ACHN (cell line): ENCODE measurements around the gene INPP5A.

Source experiments
- DNase-seq: peaks from one replicate; pipeline ENCODE4 v3.0.0-alpha.2; 2015
- in situ Hi-C: cut with HindIII; loops from 2 replicates; pipeline ENCODE4 v1.10.0; 2017; ENCODE audit warnings: low sequenced_read_pairs, low pct_ligation_motif_present, low pct_unique_long_range_greater_than_20kb

Gene INPP5A

DNA sequence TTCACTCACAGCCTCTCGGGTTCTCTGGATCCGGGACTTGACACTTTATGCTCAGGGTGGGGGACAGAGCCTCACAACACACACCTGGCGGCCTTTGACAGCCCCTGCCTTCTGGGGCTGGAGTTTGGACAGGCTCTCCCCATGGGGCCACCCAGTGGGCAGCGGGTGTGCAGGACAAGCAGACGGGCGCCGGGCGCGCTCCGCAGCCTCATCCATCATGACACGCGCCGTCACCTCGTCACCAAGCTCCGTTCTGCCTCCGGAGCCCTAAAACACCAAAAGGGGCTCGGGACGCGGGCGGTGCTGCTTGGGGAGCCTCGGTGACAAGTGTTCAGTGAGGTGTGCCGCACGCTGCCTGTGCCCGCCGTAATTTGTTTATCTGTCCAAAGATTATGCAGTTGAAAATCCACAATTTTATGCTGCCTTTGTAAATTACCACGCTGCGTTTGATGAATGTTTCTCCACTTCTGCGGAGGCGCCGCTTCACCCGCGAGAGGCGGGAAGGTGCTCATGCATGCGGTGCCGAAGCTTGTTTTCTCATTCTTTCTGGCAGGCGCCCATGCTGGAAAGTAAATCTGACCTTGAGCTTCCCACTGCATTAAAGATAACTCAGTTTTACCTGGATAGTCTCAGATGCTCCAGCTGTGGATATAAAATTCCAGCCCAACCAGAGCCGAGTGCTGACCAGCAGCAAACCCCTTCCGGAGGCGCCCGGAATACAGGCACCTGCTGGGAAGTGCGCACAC lies 242.1 kb downstream of the INPP5A start:
- no peak for DNase-seq
- in situ Hi-C loops = no loop called here

DNA sequence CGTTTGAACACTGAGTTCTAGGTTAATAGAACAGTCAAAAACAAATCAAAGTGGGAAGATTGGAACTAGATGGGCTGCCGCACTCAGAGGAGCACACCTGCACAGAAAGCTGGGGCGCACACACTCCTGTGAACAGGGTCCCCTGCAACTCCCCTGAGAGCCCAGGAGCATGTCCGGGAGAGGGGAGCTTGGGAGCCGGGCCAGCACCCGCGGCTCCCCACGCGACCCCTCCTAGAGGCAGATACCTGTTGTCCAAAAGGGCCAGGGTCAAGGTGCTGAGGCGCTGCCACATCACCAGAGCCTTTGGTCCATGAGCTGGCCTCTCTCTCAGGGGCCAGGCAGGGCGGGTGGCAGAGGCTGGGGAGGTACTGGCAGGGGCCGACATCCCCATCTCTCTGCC lies 242.8 kb downstream of the INPP5A start:
- in situ Hi-C loops = no loop called here
- DNase-seq = no peak

DNA sequence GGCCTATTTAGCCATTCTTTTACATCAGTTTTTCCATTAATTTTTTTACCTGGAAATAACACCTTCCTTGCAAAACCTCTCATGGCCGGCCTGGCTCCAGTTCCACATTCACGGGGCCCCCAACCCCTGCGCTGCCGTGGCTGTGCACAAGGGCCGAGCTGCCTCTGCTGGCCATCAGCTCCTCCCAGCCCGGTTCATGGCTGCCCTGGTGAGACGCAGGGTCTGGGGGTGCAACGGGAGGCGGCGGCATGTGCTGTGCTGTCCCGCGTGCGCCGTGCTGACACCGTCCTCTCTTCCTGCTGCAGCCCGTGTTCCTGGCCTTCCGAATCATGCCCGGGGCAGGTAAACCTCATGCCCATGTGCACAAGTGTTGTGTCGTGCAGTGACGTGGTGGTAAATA lies 244.0 kb downstream of the INPP5A start:
- in situ Hi-C loops = no loop called here
- DNase-seq = no peak

DNA sequence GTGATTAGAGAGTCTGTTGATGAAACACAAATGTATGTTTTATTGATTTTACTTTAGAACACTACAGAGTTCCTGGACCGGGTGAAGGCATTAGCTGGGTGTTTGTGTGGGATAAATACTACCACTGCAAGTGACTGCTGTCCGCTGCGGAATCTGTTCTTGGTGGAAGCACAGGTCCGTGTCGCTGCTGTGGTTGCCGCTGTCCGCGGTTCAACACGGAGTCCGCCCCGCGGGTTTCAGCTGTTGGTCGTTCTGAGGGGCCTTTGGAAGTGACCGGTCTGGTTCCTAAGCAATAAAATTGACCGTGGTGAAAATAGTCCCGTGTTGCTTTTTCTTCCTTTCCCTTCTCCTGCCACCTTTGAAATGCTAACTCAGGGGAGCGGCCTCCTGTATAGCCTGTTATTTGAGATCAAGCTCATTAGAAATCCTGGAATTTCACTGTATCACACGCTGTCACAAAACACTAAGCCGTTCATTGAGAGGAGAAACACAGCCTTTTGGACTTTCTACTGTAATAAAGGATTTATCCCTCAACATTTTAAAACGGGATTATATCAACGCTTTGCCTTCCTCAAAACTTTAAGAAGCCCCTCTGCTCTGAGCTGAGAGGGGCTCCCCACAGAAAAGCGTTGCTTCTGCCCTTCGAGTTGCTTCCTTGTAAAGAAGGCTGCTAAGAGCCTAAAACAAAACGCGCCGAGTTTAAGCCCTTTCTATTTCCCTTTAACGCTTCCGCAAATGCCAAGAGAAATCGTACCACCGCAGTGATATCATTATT lies 245.8 kb downstream of the INPP5A start:
- no peak for DNase-seq
- in situ Hi-C loops = no loop called here

DNA sequence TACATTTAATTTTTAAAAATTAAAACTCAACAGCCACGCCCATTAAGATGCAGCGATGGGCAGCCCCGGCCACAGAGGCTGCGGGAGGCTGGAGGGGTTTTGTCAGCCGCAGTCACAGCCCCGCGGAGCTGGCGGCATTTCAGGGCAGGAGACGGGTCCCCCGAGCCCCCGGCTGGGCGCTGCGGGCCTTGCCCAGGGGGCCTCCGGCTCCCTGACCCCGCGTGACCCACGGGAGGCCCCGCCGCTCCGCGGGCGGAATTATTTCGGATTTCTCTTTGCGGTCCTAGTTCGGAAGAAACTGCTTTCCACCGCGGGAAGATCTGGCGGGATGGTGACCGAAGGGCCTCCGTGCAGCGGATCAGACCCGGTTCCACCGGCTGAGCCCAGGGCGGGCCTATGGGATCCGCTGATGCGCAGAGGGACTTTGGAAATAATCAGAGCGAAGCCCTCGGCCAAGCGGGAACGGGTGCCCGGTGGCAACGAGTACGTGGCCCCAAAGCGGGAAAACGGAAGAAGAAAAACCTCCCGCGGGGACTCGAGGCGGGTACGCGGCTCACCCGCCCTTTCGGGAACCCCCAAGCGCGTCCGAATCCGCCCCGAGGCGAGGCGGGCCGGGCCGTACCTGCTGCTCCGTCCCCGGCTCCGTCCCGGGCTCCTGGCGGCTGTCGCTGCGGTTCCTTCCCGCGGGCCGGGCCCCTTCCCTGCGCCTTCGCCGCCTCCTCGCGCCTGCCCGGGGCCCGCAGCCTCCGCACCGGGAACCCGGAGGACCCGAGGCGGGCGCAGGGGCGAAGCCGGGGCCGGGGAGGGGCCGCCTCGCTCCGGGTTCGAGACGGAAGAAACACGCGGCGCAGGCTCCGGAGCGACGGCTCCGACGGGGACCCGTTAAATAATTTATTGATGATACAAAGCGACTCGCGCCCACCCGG lies 246.6 kb downstream of the INPP5A start:
- DNase-seq = no peak
- in situ Hi-C loops = no loop called here

DNA sequence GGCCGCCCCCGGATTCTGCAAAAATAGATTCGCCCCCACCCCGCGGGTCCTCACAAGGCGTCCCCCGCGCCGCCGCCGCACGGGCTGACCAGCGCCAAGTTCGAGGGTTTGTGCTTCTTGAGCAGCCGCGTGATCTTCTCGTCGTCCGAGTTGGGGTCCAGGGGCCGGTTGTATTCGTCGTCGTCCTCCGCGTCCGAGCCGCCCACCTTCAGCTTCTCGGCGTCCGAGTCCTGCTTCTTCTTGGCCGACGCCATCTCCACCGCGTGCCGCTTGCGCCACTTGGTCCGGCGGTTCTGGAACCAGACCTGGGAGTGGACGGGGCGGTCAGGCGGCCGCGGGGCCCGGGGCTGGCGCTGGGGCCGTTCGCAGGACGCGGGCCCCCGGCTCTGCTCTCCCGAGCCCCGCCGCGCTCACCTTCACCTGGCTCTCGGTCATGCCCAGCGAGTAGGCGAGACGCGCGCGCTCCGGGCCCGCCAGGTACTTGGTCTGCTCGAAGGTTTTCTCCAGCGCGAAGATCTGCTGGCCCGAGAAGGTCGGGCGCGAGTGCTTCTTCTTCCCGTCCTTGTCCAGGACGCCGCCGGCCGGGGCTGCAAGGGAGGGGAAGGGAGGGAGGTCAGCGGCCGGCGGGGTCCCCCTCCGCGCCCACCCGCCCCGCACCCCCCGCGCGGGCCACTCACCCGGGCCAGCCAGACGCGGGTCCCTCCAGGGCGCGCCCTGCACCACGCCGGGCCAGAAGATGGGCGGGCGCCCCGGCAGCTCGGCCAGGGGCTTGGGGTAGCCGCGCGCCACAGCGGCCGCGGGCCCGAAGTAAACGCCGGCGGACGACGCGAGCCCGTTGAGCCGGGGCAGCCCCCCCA lies 247.5 kb downstream of the INPP5A start:
- no peak for DNase-seq
- in situ Hi-C loops = no loop called here

DNA sequence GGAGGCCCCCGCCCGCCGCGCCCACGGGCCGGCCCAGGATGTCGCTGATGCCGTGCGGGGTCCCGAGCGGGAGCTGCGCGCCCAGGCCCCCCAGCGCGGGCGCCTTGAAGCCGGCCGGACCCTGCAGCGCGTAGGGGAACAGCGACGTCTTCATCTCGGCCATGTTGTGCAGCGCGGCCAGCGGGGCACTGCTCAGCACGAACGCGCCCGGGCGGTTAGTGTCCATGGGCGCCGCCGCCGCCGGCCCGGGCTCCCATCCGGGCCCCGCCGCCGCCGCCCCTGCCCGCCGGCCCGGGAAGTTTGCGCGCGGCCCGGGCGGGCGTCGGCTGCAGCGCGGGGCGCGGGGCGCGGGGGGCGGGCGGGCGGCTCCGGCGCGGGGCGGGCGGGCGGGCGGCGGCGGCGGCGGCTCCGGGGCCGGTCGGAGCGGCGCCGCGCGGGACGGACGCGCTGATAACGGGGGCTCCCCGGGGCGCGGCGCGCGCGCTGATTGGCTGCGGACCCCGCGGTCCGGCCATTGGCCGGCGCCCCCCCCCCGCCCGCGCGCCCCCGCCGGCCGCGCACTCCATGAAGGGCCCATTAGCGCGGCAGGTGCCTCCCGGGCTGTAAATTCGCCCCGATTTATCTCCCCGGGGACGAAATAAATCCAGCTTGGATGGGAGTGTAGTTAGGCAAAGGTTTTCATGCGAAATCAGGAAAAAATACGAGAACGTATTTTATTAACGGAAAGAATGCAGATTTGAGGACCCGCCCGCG lies 248.3 kb downstream of the INPP5A start, which contains the start of gene NKX6-2:
Gene NKX6-2, minus strand, starts transcription at position 425 of the 753 bp plus-strand sequence. Its CDS starts 199 bp downstream, at position 226.
- in situ Hi-C loops = no loop called here
- no peak for DNase-seq

DNA sequence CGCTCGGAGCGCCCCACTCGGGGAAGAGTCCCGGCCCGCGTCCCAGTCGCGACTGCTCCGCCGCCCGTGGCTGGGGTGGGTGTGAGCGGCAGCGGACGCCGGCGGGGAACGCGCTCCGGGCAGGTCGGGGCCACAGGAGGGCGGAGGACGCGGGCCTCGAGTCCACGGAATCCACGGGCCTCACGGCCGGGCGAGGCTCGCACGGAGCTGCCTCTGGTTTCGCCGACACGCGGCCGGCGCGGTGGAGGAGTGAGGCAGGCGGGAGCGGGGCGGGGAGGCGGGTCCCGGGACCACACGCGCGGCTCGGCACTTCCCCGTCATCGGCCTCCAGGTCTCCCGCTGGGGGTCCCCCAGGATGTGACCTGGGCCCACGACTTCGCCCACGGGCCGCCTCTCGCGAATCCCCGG lies 248.9 kb downstream of the INPP5A start:
- in situ Hi-C loops = no loop called here
- DNase-seq = no peak

DNA sequence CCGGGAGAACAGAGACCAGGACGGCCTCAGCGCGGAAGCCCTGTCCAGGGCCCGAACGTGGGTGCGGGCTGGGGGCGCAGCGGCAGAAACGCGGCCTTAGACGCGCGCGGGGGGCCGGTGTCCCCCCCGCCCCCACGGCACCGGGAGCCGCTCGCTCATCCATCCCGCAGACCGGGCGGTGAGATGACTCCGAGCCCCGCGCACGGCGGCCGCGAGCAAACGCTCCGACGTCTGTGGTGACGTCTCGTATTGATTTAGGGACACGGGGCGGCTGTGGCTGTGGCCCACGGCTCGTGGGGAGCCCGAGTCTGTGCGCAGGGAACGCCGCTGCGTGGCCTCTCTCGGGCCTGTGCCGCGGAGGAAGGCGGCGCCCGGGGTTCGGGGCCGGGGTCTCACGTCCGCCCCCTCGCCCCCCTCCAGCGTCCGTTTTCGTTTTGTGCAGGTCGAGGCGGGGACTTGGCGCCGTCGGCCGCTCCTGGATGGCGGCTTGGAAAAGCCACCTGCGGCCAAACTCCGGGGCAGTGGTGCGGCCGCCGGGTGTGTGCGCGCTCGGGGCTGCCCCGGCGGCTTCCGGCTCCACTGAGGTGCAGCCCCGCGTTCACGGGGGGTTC lies 249.4 kb downstream of the INPP5A start:
- no peak for DNase-seq
- in situ Hi-C loops = no loop called here

DNA sequence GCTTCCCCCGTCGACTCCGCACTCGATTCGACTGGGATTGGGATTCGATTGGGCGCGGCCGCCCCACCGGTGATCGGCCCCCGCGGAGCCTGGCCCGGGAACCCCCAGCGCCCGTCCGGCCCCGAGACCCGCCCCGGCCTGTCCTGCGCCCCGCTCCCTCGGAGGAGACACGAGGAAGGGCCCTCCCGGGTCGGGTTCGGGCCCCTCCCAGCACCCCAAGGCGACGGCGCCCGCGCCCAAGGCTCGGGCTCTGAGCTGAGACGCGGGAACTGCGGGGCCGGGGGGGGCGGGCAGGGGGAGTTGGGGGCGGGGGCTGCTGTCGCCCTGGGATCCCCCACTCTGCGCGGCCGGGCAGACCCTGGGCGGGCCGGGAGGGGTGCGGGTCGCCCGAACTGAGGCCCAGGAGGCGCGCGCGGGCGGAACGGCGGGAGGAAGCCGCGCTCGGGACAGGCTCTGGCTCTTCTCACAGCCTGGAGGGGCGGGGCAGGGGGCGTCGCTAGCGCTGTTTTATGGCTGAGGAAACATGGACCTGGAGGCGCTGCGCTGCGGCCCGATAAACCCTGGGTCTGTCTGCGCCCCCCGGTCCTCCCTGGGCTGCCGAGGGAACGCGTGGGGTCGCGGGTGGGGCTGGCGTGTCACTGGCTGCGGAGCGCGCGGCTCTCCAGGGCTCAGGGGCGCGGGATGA lies 250.1 kb downstream of the INPP5A start:
- DNase-seq = no peak

DNA sequence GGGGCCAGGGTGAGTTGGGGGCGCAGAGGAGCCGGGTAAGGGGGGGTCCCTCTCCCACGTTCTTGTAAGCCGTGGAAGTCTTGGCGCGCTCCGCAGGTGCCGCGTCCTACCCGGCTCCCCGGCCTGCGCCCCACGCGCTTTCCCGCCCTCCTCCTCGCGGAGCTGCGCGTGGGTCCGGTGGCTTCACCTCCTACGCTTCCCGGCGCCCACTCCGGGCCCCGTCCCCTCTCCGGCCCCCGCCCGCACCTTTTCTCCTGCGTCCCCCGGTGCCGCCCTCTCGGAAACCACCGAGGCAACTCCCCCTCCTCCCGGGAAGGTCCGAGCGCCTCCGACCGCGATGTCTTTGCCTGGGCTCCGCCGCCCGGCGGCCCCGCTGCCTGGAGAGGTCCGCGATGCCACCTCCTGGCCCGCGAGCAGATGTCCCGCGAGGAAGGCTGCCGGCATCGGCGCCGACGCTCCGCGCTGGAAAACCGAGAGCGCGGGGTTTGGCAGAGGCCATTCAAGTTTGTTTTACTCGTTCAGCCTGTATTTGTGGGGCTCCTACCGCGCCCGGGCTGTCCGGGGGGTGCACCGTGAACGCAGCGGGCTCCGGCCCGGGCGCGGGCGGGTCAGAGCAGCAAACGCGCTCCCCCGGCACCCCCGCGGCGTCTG lies 250.7 kb downstream of the INPP5A start:
- no peak for DNase-seq
- in situ Hi-C loops = no loop called here

More for the DNA sequence above, 250.1 kb downstream of the INPP5A start:
- in situ Hi-C loops = no loop called here

DNA sequence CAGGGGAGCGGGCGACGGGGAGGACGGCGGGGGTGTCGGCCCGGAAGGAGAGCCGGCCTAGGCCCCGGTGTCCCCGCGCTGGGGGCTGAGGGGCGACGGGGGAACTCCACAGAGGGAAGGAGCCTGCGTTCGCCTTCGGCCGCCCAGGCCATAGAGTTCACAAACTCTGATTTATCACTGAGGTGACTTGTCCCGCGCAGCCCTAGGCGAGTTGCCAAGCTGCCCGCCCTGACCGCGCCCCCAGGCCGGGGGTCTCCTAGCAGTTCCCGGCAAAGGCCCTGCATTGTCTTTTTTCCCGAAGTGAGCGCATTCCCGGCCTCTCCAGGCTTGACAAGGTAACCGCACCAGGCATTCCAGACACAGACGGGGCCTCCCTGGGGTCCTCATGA lies 251.2 kb downstream of the INPP5A start:
- no peak for DNase-seq
- in situ Hi-C loops = no loop called here

DNA sequence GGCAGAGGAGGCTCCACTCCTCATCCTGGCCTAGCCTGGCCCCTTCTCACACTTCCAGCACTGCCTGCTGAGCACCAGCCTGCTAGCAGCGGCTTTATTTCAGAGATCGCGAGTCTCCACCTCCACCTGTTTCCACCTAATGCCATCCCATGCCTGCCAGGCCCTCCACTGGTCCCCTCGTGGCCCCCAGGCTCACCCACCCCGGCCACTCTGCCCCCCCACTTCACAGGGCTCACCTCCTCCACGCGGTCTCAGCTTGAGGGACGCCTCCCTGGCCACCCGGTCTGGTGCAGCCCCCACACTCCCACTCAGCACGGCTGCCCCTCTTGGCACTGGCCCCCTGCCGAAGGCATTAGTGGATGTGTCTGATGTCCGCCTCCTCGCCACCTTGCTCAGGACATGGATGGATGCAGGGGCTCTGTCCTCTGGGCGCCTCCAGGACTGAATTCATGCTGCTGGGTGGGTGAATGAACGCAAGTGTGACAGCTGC lies 252.1 kb downstream of the INPP5A start:
- no peak for DNase-seq
- in situ Hi-C loops = no loop called here

DNA sequence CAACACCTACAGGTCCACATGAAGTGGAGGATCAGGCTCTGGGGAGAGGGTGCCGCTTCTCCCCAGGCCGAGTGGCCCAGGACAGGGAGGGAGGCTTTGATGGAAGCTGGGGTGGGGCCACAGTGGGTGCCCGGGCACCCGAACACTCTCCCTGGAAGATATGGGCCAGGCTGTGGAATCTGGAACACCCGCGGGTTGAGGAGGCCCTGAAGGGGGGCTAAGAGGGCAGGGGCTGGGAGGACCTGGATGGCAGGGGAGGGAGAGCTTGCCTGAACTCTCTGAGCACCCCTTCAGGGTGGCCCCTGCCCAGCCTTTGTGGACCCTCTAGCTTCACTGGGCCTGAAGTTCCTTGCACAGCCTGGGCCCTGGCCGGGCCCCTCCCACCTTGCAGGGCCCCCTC lies 252.9 kb downstream of the INPP5A start:
- in situ Hi-C loops = no loop called here

DNA sequence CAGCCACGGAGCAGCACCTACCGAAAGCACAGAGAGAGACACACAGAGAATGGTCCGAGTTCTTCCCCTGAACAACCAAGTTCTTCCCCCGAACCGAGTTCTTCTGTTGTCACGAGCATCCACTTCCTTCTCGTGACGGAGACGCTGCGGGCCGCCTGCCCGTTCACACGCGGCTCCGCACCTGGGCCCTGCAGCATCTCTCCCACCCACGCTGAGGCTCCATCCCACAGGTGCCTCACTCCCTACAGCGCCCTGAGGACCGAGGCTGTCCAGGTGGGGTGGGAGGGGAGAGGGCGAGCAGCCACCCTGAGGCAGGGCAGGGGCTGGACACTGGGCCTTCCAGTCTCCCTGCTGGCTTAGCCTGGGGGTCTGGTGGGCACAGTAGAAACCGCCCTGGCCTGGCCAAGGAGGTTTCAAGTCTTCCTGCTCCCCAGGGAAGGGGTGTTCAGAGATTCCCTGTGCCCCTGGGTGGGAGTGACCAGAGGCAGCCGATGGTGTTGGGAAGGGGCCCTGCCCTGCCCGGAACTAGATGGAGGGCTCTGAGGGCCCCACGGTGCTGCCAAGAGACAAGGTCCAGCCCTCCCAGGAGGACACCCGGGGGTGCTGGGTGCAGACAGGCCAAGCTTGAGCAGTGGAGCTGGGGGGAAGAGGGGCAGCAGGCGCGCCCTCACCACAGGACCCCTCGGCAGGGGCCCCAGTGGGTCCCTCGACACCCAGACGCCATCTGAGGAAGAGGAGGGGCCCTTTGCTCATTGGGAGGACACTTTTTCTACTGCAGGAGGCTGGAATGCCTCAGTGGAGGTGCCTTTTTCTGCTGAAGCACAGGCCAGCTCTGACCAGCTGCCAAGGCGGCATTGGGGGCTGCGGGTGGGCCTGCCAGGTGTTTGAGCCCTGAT lies 253.6 kb downstream of the INPP5A start:
- in situ Hi-C loops = no loop called here

More for the DNA sequence above, 252.9 kb downstream of the INPP5A start:
- no peak for DNase-seq

More for the DNA sequence above, 253.6 kb downstream of the INPP5A start:
- DNase-seq = no peak
